WTC11 (cell line): ENCODE data around the gene ACADL. TPM values are rescaled to one million over a fixed set of nuclear protein-coding genes. Genes with fewer than 3 reads are reported as not detected.

Experiments
- ATAC-seq: fragments of 200-7000 bp; cut with Tn5 transposase; 2 replicates; pipeline ENCODE4 v1.10.0; 2021; ENCODE audit warnings: mild to moderate bottlenecking, moderate library complexity
- CTCF ChIA-PET: fragments of 300-600 bp; sonication (Branson Sonifier 250); formaldehyde crosslinking; loops from one replicate; lab custom pipeline; 2021; ENCODE audit warnings: antibody characterized with exemption; lab: Charles Lee
- POLR2A ChIA-PET: fragments of 350-600 bp; sonication (Branson Sonifier 250); formaldehyde crosslinking; loops from one replicate; lab custom pipeline; 2021; ENCODE audit warnings: antibody characterized with exemption; lab: Charles Lee
- DNase-seq: peaks from one replicate; pipeline ENCODE4 v3.0.0; 2021; ENCODE audit warnings: low spot score
- H3K27ac Mint-ChIP-seq: 2 replicates; pipeline ENCODE4 v1.8.0; 2021; ENCODE audit warnings: mixed read lengths
- H3K27me3 Mint-ChIP-seq: 2 replicates; pipeline ENCODE4 v1.8.0; 2021; ENCODE audit warnings: low read depth, mild to moderate bottlenecking, moderate library complexity, mixed read lengths
- H3K36me3 Mint-ChIP-seq: 2 replicates; pipeline ENCODE4 v1.8.0; 2021; ENCODE audit warnings: mixed read lengths
- H3K4me1 Mint-ChIP-seq: 2 replicates; pipeline ENCODE4 v1.8.0; 2022; ENCODE audit warnings: mixed read lengths
- H3K4me3 Mint-ChIP-seq: 2 replicates; pipeline ENCODE4 v1.8.0; 2021; ENCODE audit warnings: mild to moderate bottlenecking, moderate library complexity, mixed read lengths
- H3K9me3 Mint-ChIP-seq: 2 replicates; pipeline ENCODE4 v1.8.0; 2021; ENCODE audit warnings: mixed read lengths
- FOXJ3 ChIP-seq: sonication (generic); formaldehyde crosslinking; IDR thresholded peaks from 2 replicates; pipeline ENCODE4 v1.9.0; 2021; ENCODE audit warnings: missing genetic modification reagents, mild to moderate bottlenecking, borderline replicate concordance
- GTF2I ChIP-seq: fragments of 250-450 bp; sonication (Bioruptor Pico); conservative IDR thresholded peaks from 2 replicates; pipeline ENCODE4 v1.4.0; 2021; ENCODE audit warnings: mild to moderate bottlenecking
- HMGA2 ChIP-seq: fragments of 250-450 bp; sonication (Bioruptor Pico); IDR thresholded peaks from 2 replicates; pipeline ENCODE4 v1.4.0; 2021; ENCODE audit warnings: mild to moderate bottlenecking, moderate library complexity
- JAZF1 ChIP-seq: fragments of 250-450 bp; sonication (Bioruptor Pico); IDR thresholded peaks from 2 replicates; pipeline ENCODE4 v1.9.0; 2021; ENCODE audit warnings: moderate library complexity, mild to moderate bottlenecking, inconsistent platforms
- JUN ChIP-seq: sonication (generic); formaldehyde crosslinking; IDR thresholded peaks from 2 replicates; pipeline ENCODE4 v1.8.0; 2023; ENCODE audit warnings: mild to moderate bottlenecking, missing genetic modification reagents
- MYBL2 ChIP-seq: sonication (generic); formaldehyde crosslinking; IDR thresholded peaks from 2 replicates; pipeline ENCODE4 v1.8.1; 2023; ENCODE audit warnings: mild to moderate bottlenecking, moderate library complexity, missing genetic modification reagents
- NFATC4 ChIP-seq: fragments of 250-450 bp; sonication (Bioruptor Pico); IDR thresholded peaks from 2 replicates; pipeline ENCODE4 v1.9.0; 2021; ENCODE audit warnings: mild to moderate bottlenecking
- NR1H2 ChIP-seq: sonication (generic); formaldehyde crosslinking; IDR thresholded peaks from 2 replicates; pipeline ENCODE4 v1.9.0; 2021; ENCODE audit warnings: mild to moderate bottlenecking, moderate library complexity, missing genetic modification reagents
- NR2C2 ChIP-seq: sonication (generic); formaldehyde crosslinking; IDR thresholded peaks from 2 replicates; pipeline ENCODE4 v1.8.0; 2022; ENCODE audit warnings: mild to moderate bottlenecking, missing genetic modification reagents
- OVOL2 ChIP-seq: fragments of 250-450 bp; sonication (Bioruptor Pico); IDR thresholded peaks from 2 replicates; pipeline ENCODE4 v1.9.0; 2021; ENCODE audit warnings: mild to moderate bottlenecking, borderline replicate concordance
- RORB ChIP-seq: fragments of 250-450 bp; sonication (Bioruptor Pico); IDR thresholded peaks from 2 replicates; pipeline ENCODE4 v1.9.0; 2021; ENCODE audit warnings: mild to moderate bottlenecking
- TCF7 ChIP-seq: sonication (generic); formaldehyde crosslinking; IDR thresholded peaks from 2 replicates; pipeline ENCODE4 v1.8.0; 2022; ENCODE audit warnings: mild to moderate bottlenecking, low read depth, missing genetic modification reagents, moderate library complexity
- TEAD4 ChIP-seq: sonication (generic); formaldehyde crosslinking; IDR thresholded peaks from 2 replicates; pipeline ENCODE4 v1.8.0; 2022; ENCODE audit warnings: mild to moderate bottlenecking, missing genetic modification reagents
- TP53 ChIP-seq: sonication (generic); formaldehyde crosslinking; IDR thresholded peaks from 2 replicates; pipeline ENCODE4 v1.8.1; 2023; ENCODE audit warnings: mild to moderate bottlenecking, missing genetic modification reagents
- ZNF138 ChIP-seq: sonication (generic); formaldehyde crosslinking; conservative IDR thresholded peaks from 2 replicates; pipeline ENCODE4 v1.8.1; 2022; ENCODE audit warnings: mild to moderate bottlenecking, moderate library complexity, missing genetic modification reagents
- ZNF219 ChIP-seq: sonication (generic); formaldehyde crosslinking; IDR thresholded peaks from 2 replicates; pipeline ENCODE4 v1.8.0; 2023; ENCODE audit warnings: missing genetic modification reagents, mild to moderate bottlenecking, borderline replicate concordance
- ZNF671 ChIP-seq: fragments of 250-450 bp; sonication (Bioruptor Pico); IDR thresholded peaks from 2 replicates; pipeline ENCODE4 v1.8.0; 2021; ENCODE audit warnings: mild to moderate bottlenecking
- total RNA-seq: library from RNA; stranded (reverse); gene quantifications from 3 replicates; pipeline ENCODE4 v1.2.3, GENCODE V29; 2021
- TF ChIP-seq, protein P1 (sequence below): sonication (generic); formaldehyde crosslinking; conservative IDR thresholded peaks from 2 replicates; pipeline ENCODE4 v1.8.1; 2022; ENCODE audit warnings: mild to moderate bottlenecking, missing genetic modification reagents
- TF ChIP-seq, protein P2 (sequence below): fragments of 250-450 bp; sonication (Bioruptor Pico); IDR thresholded peaks from 2 replicates; pipeline ENCODE4 v2.1.2; 2022; ENCODE audit warnings: mild to moderate bottlenecking, moderate library complexity
- TF ChIP-seq, protein P3 (sequence below): sonication (generic); formaldehyde crosslinking; IDR thresholded peaks from 2 replicates; pipeline ENCODE4 v1.8.1; 2023; ENCODE audit warnings: mild to moderate bottlenecking, missing genetic modification reagents, borderline replicate concordance
- TF ChIP-seq, protein P4 (sequence below): sonication (generic); formaldehyde crosslinking; IDR thresholded peaks from 2 replicates; pipeline ENCODE4 v1.8.1; 2022; ENCODE audit warnings: low read depth, mild to moderate bottlenecking, moderate library complexity, missing genetic modification reagents, borderline replicate concordance
- TF ChIP-seq, protein P5 (sequence below): sonication (generic); formaldehyde crosslinking; IDR thresholded peaks from 2 replicates; pipeline ENCODE4 v1.8.0; 2023; ENCODE audit warnings: missing genetic modification reagents

ACADL gene
- total RNA-seq, 1 experiment from 2014 or later, result 0.42 TPM

DNA sequence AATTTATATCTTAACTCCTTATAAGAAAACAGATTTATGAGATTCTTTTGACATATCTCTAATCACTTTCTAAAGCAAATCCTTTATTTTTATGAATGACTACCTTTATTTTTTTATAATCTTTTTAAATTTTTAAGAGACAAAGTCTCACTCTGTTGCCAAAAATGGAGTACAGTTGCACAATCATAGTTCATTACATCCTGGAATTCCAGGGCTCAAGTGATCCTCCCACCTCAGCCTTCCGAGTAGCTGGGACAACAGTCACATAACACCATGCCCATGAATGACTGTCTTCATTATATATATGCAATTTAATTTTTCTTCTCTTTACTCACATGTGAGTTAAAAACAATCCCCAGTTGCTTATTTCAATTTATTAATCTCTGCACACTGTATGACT, 21.7 kb downstream of the ACADL start:
- Mint-ChIP-seq H3K36me3 (no peaks in the 10 kb centered on the region), H3K27me3 (no peaks in the 10 kb centered on the region), H3K4me3 (no peak overlapping the region), H3K27ac (no peak overlapping the region), H3K9me3 (no peaks in the 10 kb centered on the region), H3K4me1 (no peaks in the 10 kb centered on the region)
- DNase-seq (no peak), ATAC-seq (no peak)
- ChIA-PET CTCF (no interaction called here), POLR2A (no interaction called here)
- TF ChIP-seq TP53, result no peak
- no peak for TF ChIP-seq NR2C2 (CRISPR knock-in tag)
- TF ChIP-seq, protein P1, sequence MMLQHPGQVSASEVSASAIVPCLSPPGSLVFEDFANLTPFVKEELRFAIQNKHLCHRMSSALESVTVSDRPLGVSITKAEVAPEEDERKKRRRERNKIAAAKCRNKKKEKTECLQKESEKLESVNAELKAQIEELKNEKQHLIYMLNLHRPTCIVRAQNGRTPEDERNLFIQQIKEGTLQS, result no peak
- TF ChIP-seq HMGA2 (CRISPR knock-in tag), result no peak
- TF ChIP-seq, protein P2, sequence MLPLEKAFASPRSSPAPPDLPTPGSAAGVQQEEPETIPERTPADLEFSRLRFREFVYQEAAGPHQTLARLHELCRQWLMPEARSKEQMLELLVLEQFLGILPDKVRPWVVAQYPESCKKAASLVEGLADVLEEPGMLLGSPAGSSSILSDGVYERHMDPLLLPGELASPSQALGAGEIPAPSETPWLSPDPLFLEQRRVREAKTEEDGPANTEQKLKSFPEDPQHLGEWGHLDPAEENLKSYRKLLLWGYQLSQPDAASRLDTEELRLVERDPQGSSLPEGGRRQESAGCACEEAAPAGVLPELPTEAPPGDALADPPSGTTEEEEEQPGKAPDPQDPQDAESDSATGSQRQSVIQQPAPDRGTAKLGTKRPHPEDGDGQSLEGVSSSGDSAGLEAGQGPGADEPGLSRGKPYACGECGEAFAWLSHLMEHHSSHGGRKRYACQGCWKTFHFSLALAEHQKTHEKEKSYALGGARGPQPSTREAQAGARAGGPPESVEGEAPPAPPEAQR, result no peak
- TF ChIP-seq ZNF219 (CRISPR knock-in tag), result no peak
- no peak for TF ChIP-seq OVOL2 (CRISPR knock-in tag)
- no peak for TF ChIP-seq JUN (CRISPR knock-in tag)
- TF ChIP-seq JAZF1, result no peak
- TF ChIP-seq ZNF671 (CRISPR knock-in tag), result no peak
- TF ChIP-seq, protein P3, sequence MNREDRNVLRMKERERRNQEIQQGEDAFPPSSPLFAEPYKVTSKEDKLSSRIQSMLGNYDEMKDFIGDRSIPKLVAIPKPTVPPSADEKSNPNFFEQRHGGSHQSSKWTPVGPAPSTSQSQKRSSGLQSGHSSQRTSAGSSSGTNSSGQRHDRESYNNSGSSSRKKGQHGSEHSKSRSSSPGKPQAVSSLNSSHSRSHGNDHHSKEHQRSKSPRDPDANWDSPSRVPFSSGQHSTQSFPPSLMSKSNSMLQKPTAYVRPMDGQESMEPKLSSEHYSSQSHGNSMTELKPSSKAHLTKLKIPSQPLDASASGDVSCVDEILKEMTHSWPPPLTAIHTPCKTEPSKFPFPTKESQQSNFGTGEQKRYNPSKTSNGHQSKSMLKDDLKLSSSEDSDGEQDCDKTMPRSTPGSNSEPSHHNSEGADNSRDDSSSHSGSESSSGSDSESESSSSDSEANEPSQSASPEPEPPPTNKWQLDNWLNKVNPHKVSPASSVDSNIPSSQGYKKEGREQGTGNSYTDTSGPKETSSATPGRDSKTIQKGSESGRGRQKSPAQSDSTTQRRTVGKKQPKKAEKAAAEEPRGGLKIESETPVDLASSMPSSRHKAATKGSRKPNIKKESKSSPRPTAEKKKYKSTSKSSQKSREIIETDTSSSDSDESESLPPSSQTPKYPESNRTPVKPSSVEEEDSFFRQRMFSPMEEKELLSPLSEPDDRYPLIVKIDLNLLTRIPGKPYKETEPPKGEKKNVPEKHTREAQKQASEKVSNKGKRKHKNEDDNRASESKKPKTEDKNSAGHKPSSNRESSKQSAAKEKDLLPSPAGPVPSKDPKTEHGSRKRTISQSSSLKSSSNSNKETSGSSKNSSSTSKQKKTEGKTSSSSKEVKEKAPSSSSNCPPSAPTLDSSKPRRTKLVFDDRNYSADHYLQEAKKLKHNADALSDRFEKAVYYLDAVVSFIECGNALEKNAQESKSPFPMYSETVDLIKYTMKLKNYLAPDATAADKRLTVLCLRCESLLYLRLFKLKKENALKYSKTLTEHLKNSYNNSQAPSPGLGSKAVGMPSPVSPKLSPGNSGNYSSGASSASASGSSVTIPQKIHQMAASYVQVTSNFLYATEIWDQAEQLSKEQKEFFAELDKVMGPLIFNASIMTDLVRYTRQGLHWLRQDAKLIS (CRISPR knock-in tag), result no peak
- TF ChIP-seq, protein P4, sequence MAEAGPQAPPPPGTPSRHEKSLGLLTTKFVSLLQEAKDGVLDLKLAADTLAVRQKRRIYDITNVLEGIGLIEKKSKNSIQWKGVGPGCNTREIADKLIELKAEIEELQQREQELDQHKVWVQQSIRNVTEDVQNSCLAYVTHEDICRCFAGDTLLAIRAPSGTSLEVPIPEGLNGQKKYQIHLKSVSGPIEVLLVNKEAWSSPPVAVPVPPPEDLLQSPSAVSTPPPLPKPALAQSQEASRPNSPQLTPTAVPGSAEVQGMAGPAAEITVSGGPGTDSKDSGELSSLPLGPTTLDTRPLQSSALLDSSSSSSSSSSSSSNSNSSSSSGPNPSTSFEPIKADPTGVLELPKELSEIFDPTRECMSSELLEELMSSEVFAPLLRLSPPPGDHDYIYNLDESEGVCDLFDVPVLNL (CRISPR knock-in tag), result no peak
- no peak for TF ChIP-seq RORB (CRISPR knock-in tag)
- no peak for TF ChIP-seq NR1H2
- TF ChIP-seq TCF7, result no peak
- TF ChIP-seq, protein P5, sequence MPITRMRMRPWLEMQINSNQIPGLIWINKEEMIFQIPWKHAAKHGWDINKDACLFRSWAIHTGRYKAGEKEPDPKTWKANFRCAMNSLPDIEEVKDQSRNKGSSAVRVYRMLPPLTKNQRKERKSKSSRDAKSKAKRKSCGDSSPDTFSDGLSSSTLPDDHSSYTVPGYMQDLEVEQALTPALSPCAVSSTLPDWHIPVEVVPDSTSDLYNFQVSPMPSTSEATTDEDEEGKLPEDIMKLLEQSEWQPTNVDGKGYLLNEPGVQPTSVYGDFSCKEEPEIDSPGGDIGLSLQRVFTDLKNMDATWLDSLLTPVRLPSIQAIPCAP (CRISPR knock-in tag), result no peak
- no peak for TF ChIP-seq FOXJ3 (CRISPR knock-in tag)
- TF ChIP-seq TEAD4 (CRISPR knock-in tag), result no peak

DNA sequence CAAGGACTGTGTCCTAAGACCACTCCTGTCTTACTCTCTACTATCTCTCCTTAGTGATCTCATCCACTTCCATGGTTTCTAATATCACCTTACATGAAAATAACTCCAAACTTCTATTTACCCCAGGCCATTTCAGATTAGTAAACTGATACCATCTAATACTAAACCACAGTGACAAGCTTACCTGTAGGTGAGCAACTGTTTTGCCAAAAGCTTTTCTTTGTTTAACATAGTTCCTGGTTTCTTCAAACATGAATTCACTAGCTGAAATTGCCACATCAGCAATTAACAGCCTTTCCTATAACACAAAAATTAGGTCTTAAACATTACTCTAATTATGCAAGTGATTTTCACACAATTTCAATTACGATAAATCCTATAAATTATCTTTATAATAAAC, 22.1 kb downstream of the ACADL start:
- no peaks in the 10 kb centered on the region for H3K27me3 Mint-ChIP-seq
- H3K9me3 Mint-ChIP-seq, result no peaks in the 10 kb centered on the region
- DNase-seq (no peak), ATAC-seq (no peak)
- ChIA-PET CTCF (no interaction called here), POLR2A (no interaction called here)
- TF ChIP-seq TP53, result no peak
- no peak for TF ChIP-seq GTF2I (CRISPR knock-in tag)
- no peak for TF ChIP-seq MYBL2
- no peak for TF ChIP-seq NFATC4 (CRISPR knock-in tag)
- TF ChIP-seq ZNF138 (CRISPR knock-in tag), result no peak
- H3K36me3 Mint-ChIP-seq, result no peaks in the 10 kb centered on the region
- no peak overlapping the region for H3K4me3 Mint-ChIP-seq
- H3K27ac Mint-ChIP-seq, result no peak overlapping the region
- H3K4me1 Mint-ChIP-seq, result no peaks in the 10 kb centered on the region
